Amniotic epithelial cell (primary cell): ENCODE data around the gene LRRC71.

Source experiments
- DNase-seq: peaks from one replicate; pipeline ENCODE4 v3.0.0-alpha.2; 2010; ENCODE audit warnings: low read depth

Gene LRRC71

DNA sequence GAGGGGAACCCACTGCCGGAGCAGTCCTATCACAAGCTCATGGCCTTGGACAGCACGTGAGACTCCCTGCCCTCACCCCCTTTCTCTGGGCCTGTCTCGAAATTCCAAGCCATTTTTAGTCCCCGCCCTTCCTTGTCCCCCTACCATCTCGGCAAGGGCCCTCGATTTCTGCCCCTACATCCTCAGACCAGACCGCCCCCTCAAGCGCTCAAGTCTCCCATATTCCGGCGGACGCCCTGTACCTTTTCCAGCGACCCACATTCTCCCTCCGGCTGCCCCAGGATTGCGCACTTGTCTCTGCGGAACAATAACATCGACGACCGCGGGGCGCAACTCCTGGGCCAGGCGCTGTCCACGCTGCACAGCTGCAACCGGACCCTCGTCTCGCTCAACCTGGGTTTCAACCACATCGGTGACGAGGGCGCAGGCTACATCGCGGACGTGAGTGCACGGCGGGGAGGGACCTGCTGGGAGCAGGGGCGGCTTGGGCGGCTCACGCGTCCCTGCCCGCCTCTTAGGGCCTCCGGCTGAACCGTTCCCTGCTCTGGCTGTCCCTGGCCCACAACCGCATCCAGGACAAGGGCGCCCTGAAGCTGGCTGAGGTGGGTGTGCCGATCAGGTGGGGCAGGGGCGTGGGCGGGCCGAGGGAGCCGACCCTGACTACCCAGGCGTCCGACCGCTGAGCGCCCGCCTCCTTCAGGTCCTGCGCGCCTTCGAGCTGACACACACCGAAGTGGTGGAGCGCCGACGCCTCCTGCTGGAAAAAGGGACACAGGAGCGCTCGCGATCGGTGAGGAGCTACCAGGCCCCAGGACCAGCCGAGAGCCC lies 7.0 kb downstream of the LRRC71 start:
- DNase-seq = peak; percentile 56

DNA sequence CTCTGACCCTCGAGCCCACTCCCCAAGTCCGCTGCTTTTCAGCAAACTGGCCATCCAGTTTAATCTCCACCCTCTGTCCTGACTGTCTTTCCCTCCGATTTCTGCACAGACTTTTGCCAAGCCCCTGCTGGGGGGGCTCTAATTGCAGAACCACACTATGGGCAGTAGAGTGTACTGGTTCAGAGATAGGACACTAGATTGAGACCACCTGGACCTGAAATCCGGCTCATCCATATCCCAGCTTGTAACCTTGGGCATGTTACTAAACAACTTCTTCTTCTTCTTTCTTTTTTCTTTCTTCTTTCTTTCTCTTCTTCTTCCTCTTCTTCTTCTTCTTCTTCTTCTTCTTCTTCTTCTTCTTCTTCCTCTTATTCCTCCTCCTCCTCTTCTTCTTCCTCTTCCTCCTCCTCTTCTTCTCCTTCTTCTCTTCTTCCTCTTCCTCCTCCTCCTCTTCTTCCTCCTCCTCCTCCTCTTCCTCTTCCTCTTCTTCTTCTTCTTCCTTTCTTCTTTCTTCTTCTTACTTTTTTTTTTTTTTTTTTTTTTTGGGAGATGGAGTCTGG lies 7.7 kb downstream of the LRRC71 start:
- DNase-seq = no peak

DNA sequence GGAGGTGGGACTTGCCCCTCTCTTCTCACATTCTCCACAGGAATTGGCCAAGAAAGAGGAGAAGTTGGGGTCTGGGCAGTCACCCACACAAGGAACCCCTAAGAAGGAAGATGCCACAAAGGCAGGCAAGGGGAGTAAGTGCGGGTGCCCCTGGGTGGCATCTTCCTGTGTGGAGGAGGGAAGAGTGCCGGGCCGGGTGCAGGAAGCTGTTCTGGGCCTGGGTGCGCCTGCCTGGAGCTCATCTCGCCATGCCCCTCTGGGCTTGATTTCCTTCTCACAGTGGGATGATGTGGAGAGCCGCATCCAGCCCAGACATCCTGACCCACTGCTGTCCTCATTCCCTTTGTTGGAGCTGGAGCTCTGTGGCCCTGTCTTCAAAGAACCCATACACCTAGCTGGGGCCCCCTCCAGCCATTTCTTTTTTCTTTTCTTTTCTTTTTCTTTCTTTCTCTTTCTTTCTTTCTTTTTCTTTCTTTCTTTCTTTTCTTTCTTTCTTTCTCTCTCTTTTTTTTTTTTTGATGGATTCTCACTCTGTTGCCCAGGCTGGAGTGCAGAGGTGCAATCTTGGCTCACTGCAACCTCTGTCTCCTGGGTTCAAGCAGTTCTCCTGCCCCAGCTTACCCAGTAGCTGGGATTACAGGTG lies 9.3 kb downstream of the LRRC71 start:
- no peak for DNase-seq

DNA sequence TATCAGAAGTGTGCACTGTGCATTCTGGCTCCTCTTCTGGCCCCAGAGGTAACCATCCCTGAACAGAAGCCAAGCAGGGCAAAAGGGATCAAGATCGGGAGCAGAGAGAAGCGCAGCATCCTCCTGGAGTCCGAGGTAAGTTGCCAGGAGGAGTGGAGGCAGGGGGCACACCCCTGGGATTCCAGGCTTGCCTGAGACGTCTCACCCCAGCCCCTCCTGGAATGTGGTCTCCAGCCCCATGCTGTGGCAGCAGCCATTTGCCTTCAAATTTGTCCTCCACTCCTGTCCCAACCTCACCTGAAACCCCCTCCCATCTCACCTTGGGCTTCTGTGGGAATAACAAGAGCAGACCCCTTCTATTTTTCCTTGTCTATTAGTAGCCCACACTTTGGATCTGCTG lies 10.1 kb downstream of the LRRC71 start:
- no peak for DNase-seq

DNA sequence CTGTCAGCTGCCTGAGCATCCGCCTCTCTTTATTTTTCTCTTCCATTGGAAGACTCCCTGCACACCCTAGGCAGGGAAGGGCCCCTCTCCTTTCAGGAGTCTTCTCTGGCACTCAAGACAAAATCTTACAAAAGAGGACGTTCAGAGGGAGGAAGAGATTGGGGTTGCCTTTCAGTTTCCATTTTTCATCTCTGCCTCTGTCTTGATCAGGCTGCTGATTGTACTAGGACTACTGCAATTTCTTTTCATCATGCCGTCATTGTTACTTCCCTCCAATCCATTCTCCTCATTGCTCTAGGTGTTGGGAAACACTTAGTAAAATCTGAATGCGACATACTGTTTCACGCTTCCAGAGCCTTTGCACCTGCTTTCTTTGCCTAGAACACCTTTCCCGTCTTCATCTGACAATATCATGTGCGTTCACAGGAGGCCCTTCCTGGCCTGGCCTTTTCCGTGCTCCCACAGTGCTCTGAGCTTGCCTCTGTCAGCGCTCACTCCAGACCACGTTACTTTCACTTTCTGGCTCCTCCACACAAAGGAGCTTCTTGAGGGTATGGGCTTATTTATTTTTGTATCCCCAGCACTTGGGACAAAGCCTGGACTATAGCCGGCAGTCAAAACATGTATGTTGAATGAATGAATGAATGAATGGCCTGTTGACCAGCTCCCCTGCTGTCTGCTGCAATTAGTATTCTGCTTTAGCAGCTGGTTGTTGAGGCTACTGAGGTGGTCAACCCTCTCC lies 10.9 kb downstream of the LRRC71 start:
- no peak for DNase-seq

DNA sequence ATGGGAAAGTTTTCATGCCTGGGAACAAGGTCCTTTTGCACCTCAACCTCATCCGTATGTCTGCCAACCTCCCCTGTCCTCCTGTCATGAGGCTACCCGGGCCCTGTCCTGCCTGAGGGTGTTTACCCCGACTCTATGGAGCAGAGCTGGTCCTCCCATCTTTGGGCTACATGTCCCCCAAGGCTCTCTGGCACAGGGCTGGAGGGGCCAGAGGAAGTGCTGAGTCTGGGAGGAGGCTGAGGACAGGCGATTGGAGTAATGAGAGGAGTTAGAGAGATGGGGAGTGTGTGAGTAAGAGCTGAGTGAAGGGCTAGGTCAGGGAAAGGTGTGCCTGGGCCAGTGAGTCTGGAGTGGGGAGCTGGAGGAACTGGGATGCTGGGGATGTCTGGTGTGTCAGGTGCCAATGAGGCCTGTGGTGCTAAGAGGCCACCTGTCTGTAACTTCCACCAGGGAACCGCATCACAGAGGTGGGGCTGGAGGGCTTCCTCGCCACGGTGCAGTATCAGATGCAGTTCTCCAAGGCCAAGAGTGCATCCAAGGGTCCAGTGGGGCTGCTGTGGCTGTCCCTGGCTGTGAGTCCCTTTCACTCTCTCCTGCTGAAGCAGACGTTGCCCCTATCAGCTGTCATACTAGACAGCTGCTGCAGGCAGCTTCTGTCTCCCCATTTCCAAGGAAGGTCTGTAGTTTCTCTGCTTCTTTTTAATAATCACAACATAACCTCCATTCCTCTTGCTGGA lies 11.7 kb downstream of the LRRC71 start:
- DNase-seq = no peak

DNA sequence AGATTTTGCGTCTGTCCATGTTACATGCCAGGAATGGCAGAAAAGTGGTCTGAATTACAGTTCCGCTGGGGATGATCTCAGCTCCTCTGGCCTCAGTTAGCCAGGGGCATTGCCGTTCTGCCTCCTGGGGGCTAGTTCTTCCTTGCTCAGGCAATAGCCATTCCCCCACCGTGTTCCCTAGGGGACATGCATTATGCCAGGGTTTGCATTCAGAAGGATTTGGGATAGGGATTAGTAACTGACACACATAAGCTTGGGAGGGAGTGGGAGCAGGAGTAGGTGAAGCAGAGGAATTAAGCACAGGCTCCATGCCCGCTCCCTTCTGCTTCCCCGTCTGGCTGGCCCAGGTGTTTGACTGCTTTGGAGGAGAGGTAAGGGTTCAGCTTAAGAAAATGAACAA lies 12.7 kb downstream of the LRRC71 start:
- DNase-seq = no peak

DNA sequence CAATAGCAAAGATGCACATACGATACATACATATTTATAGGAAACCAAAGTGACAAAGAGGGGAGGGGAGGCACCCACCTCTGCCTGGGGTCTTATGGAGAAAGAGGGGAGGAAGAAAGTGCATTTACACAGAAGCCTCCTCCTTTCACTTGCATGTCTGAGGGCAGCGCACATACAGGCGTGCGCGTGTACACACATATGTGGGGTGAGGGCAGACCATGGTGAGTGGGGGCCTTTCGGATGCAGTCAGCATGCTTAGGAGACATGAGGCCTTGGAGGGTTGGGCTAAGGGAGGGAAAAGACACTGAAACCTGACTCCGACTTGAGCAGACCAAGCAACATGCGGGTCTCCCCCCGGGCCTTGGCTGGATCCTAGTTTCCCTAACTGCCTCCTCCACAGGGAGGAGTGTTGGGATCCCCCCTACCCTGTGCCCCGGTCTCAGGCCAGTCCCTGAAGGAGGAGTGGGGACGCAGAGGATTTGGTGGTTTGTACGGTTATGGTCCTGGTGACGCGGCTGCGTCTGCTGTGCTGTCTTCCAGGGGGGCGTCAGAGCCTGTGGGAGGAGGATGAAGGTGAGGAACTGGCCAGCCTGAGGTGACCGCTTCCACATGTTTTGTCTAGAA lies 15.2 kb downstream of the LRRC71 start:
- DNase-seq = no peak

DNA sequence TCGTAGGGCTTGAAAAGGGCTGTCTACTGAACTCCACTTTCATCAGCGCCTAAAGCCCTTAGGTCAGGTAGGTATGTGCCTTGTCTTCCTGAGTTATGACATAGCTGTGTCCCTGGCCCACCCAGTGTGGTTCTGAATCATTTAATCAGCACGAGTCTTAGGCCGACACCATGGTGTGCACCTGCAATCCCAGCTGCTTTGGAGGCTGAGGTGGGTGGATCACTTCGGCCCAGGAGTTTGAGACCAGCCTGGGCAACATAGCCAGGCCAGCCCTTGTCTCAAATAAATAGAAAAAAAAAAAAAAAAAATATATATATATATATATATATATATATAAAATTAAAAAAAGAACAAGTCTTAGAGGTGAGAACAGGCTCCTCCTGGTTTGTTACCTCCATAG lies 15.8 kb downstream of the LRRC71 start:
- DNase-seq = no peak

DNA sequence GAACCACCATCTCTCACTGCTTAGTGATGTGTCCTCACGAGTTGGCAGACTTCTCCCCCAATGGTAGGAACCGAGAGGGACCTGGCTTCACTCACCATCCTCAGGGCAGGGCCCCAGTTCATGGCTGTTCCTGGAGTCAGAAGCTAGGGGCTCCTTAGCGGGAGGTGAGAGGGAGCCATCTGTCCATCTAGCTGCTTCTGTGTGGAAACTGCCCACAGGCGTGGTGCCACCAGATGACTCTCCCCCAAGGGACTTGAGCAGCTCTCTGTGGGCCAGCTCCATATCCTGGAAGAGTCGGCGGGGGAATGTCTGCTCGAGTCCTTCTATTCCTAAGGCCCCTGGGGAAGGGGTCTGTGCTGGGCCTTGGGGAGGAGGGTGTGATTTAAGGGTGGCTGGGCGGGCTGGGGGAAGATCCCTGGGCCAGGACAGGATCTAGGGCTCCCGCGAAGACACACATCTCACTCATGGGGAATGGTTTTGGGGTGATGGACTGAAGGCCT lies 16.3 kb downstream of the LRRC71 start:
- DNase-seq = no peak

DNA sequence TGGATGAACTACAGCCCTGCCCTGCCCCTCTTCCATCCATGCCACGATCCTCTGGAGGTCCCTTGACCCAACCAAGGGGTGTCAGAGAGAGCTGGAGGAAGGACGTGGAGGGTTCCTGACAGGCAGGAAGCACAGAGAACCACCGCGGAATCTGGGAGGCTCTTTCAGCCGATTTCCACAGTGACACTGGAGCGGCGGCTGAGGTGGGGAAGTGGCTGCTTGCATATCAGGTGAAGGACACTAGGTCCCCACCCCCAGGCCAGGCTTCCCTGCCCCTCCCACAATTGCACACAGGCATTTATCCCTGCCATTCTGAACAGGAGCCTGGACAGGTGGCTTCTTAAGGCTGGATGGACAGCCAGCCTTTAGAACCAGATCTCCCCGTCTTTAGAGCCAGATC lies 17.5 kb downstream of the LRRC71 start:
- no peak for DNase-seq

DNA sequence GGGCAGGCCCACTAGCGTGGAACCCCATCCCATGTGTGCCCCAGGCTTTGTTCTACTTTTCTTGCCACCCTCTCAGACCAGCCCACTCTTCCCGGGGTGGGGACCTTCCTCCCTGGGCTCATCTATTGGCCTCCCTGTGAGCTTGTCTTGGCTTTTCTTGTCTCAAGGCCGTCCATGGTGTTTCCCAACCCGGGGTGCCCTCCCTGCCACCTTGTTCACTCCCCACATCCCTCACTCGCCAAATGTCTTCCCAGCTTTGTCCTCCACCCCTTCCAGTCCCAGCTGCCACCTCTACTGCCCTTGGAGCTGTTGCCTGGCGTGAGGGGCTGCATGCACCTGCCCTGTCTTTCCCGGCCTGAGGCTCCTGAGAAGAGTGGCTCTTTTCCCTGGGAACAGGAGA lies 18.4 kb downstream of the LRRC71 start:
- no peak for DNase-seq

DNA sequence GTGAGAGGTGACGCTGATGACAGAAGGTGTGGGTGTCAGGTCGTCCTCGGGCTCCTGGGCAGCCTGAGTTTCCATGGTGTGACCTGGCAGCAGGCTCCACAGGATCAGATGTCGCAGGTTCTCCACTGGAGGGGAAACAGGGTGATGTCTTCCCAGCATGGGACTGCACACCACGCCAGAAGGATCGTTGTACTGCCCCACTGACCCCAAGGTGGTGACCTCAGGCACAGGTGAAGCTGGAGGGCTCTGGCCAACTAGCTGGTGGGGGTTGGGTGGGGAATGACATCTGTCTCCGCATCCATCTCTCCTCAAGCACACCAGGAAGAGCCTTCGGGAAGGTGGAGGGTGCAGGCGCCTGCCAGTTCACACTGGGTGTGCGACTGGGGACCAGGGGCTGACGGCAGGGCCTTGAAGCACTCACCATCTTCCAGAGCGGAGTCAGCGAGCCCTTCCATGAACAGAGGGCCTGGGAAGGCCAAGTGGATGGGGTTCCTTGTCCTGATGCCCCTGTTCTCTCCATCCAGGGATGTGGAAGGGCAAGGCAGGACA lies 19.4 kb downstream of the LRRC71 start:
- DNase-seq = no peak

DNA sequence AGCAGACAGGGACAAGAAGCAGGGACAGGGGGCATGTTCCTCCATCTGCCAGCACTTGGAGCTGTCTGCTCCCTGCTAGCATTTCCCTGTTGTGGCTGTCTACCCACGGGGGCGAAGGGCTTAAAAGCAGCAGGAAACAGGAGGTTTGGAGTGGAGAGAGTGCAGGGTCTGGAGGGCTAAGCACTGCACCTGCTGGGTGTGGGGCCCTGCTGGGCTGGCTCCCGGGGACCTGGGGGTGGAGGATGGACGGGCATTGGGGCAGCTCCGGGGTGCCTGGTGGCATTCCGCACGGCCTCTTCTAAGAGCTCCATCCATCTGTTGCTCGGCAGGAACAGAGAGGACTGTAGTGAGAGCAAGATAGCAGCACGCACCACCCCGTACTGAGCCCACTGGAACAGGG lies 21.2 kb downstream of the LRRC71 start:
- no peak for DNase-seq

DNA sequence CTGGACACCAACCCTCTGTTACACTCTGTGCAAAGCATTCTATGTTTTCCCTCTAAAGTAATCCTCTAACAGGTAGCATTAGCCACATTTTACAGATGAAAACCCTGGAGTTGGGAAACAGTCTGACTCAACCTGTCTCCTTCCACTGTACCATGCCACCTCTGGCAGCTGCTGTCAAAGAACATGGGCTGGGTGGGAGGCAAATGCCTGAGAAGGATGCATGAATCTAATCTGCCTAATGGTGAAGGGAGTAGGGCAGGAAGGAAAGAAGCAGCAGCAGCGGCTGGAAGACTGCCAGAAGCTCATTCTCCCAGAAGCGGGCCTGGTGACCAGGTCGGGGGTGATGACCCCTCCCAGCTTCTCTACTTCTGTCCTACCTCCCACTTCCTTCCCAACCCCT lies 21.7 kb downstream of the LRRC71 start:
- peak; percentile 55 for DNase-seq

DNA sequence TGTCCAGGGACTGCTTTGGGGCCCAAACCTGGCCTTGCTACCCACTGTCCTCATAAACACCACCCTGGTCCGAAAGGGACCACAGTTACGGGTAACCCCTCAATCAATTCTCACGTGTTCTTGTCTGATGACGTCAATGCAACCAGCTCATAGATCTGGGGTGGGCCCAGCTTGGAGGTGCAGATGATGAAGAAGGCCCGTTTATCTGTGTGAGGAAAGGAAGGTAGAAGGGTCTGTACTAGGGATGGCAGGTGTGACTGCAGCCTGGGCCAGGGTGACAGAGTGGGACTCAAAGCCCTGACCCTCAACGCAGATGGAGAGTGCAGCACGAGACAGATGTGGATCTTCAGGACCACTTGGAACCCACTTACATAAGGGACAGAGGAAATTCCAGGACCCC lies 22.1 kb downstream of the LRRC71 start:
- DNase-seq = no peak

DNA sequence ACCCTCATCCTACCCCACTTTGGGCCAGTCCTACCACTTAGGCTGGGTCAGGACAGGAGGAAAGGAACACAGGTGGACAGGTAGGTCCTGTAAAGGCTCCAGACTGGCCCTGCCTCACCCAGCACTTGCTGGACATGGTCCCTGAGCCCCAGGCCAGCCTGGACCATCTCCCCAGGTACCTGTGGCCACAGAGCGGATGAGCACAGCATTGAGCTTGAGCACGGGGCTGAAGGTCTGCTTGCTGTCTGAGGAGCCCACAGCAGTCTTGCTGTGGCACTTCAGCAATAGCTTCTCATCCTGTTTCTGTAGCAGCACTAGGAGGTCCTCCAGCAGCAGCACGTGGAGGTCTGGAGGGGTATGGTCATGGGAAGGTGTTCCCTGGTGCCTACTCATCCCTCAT lies 23.3 kb downstream of the LRRC71 start:
- DNase-seq = no peak

DNA sequence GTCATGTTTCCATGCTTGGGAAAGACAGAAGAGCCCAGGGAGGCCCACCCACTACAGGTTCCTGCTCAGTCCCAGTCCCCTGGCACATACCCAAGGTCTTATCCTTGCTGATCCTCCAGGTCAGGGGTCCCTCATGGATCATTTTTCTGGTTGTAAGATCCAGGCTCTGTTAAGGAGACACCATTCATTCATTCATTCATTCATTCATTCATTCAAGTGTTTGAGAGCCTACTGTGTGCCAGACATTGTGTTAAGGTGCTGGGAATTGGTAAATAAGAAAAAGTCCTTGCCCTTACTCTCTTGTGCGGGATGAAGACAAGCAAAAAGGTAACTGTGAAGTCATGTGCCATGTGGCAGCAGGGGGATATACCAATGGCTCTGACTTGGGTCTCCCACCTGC lies 23.8 kb downstream of the LRRC71 start:
- DNase-seq = no peak

DNA sequence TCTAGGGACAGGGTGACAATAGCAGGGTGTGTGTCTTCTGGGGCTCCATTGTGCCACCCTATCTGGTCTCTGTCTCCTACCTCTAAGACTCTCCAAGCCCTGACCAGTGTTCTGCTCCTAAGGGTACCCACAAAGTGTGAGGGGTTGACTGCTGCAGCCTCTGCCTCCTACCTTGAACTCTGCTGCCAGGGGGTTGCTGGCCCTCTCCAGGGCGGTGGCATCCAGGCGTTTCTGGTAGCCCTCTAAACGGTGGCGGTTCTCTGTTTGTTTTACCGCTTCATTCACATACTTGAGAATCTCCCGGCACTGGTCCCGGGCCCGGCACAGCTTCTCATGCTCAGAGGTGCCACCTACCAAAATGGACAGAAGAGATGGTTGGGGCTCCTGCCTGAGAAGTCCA lies 24.4 kb downstream of the LRRC71 start:
- DNase-seq = no peak

DNA sequence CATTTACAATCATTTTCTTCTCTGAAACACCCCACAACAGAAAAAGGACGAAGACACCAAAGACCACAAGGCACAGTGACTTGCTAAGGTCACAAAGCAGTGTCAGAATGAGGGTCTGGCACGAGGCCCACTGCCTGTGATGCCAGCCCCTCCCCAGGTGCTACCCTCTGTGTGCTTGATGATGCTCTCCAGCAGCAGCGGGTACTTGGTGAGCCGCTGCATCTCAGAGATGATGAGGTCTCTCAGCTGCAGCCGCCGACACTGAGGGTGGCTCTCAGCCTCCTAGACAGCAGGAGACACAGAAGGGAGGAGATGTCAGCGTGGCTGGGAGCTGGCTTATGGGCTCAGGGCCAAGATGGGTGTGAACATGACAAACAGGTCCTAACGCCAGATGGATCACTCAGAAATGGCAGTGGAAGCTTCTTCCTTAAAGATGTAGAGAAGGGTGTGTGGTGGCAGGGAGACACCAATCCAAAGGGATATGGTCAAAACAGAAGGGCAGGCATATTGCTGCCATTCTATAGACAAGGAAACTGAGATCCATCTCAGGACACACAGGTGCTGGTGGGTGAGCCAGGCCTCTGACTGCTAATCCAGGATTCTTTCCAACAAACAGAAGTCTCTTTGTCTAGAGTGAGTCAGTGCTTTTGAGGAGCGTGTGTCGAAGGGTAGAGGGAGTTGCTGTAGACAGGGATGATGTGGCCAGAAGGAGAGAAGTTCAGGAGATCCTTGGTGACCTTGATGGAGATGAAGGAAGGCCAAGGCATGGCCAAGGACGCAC lies 25.6 kb downstream of the LRRC71 start:
- no peak for DNase-seq
